ENCODE measurements around the gene SORCS2.

The SORCS2 gene

GRCh38 chr4:7186516-7187167, 5.7 kb upstream of the SORCS2 start:
- no peak for DNase-seq (ENCODE audit: low spot score)

GRCh38 chr4:7187168-7187535, 5.2 kb upstream of the SORCS2 start:
- DNase-seq (ENCODE audit: low spot score), result no peak

- no peak for DNase-seq (ENCODE audit: low spot score)
Measured at GRCh38 chr4:7187691-7188090, 4.6 kb upstream of the SORCS2 start.

GRCh38 chr4:7189066-7189465, 3.3 kb upstream of the SORCS2 start:
- no peak for DNase-seq (ENCODE audit: low spot score)

- no peak for DNase-seq (ENCODE audit: low spot score)
Measured at GRCh38 chr4:7189475-7190277, 2.7 kb upstream of the SORCS2 start.

- DNase-seq (ENCODE audit: low spot score), result no peak
Measured at GRCh38 chr4:7190278-7190594, 2.1 kb upstream of the SORCS2 start.

- no peak for DNase-seq (ENCODE audit: low spot score)
Measured at GRCh38 chr4:7190691-7191545, 1.4 kb upstream of the SORCS2 start.

GRCh38 chr4:7191546-7192251, 639 bp upstream of the SORCS2 start:
- DNase-seq (ENCODE audit: low spot score), result no peak

GRCh38 chr4:7193030-7193958, 956 bp downstream of the SORCS2 start:
- DNase-seq (ENCODE audit: low spot score), result no peak

GRCh38 chr4:7194251-7195140, 2.2 kb downstream of the SORCS2 start:
- peak; percentile 42 for DNase-seq (ENCODE audit: low spot score)

- no peak for DNase-seq (ENCODE audit: low spot score)
Measured at GRCh38 chr4:7195141-7195515, 2.8 kb downstream of the SORCS2 start.

GRCh38 chr4:7195546-7196287, 3.4 kb downstream of the SORCS2 start:
- DNase-seq (ENCODE audit: low spot score), result peak; percentile 47

- DNase-seq (ENCODE audit: low spot score), result no peak
Measured at GRCh38 chr4:7196288-7196651, 3.9 kb downstream of the SORCS2 start.

- no peak for DNase-seq (ENCODE audit: low spot score)
Measured at GRCh38 chr4:7196736-7197135, 4.4 kb downstream of the SORCS2 start.

GRCh38 chr4:7197910-7198309, 5.6 kb downstream of the SORCS2 start:
- DNase-seq (ENCODE audit: low spot score), result no peak

- DNase-seq (ENCODE audit: low spot score), result no peak
Measured at GRCh38 chr4:7198440-7199128, 6.2 kb downstream of the SORCS2 start.

- DNase-seq (ENCODE audit: low spot score), result no peak
Measured at GRCh38 chr4:7199129-7199725, 6.9 kb downstream of the SORCS2 start.

- DNase-seq (ENCODE audit: low spot score), result no peak
Measured at GRCh38 chr4:7199771-7200441, 7.6 kb downstream of the SORCS2 start.
